ENCODE data around the gene REV1.
"Not testable (repeated sequence)": the region's sequence is repeated elsewhere in the genome, so short reads cannot be mapped to it uniquely, and the experiment has no call there.

GRCh38 chr2:99354825-99355224 lies 135.0 kb downstream of the REV1 start:
- TF ChIP-seq POLR2A (IDR thresholded peaks at IDR 0.05; ENCODE audit: extremely low read depth, insufficient read length); CTCF (IDR thresholded peaks at IDR 0.05; ENCODE audit: low read depth, low read length); MYC (IDR thresholded peaks at IDR 0.05; ENCODE audit: low read depth, low read length); MAX (IDR thresholded peaks at IDR 0.05; ENCODE audit: low read depth, low read length): not testable (repeated sequence)
